BLaER1 treated with 17β-estradiol and CSF1 and Interleukin-3, amounts not matched to agents 10 nM and 100 nM (cell line): ENCODE results near the gene DOK6.

Experiments
- H3K27ac ChIP-seq, 11 experiments: shearing (Covaris generic); formaldehyde crosslinking; 2 replicates each; pipeline ENCODE4 v1.8.1; 2022
- H3K27me3 ChIP-seq, 11 experiments: shearing (Covaris generic); formaldehyde crosslinking; 2 replicates each; pipeline ENCODE4 v1.8.1; 2022
- H3K36me3 ChIP-seq, 11 experiments: shearing (Covaris generic); formaldehyde crosslinking; 2 replicates each; pipeline ENCODE4 v1.8.1; 2022
- H3K4me1 ChIP-seq, 10 experiments: shearing (Covaris generic); formaldehyde crosslinking; 2 replicates each; pipeline ENCODE4 v1.8.1; 2022
- H3K4me2 ChIP-seq, 11 experiments: shearing (Covaris generic); formaldehyde crosslinking; 2 replicates each; pipeline ENCODE4 v1.8.1; 2022
- H3K4me3 ChIP-seq, 10 experiments: shearing (Covaris generic); formaldehyde crosslinking; 2 replicates each; pipeline ENCODE4 v1.8.1; 2022
- H3K9ac ChIP-seq, 11 experiments: shearing (Covaris generic); formaldehyde crosslinking; 2 replicates each; pipeline ENCODE4 v1.8.1; 2022
- H3K9me3 ChIP-seq, 11 experiments: shearing (Covaris generic); formaldehyde crosslinking; replicated peaks in 1 of 11; 2 replicates each; pipeline ENCODE4 v1.8.1; 2022
- H4K20me1 ChIP-seq, 11 experiments: shearing (Covaris generic); formaldehyde crosslinking; 2 replicates each; pipeline ENCODE4 v1.8.1; 2022
- Cebpa-rat ChIP-seq, 11 experiments: shearing (Covaris generic); IDR thresholded peaks; 2 replicates each; pipeline ENCODE4 v1.8.1; 2022

DOK6 gene

DNA sequence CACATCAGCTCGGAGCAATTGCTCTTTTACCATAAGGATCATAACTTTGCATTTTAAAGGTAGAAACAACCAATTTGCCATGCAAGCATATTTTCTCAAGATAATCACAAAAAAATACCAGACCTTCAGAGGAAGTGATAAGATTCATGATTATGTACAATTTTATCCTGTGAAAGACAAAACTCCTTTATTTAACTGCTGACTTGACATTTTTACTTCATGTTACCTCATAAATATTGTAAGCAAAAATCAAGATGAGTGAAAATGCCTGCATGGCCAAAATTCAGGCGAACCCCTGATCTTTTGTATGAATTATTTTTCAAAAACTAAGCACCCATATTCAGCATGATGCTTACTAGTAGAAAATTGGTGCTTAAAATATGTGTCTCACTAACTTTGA, 300.6 kb downstream of the DOK6 start:
- no peak for TF ChIP-seq Cebpa-rat (IDR thresholded peaks at IDR 0.05)
- Histone ChIP-seq H3K27me3 (no peaks in the 10 kb centered on the region), H3K9ac (no peak overlapping the region), H3K27ac (no peak overlapping the region), H3K9me3 (no peaks in the 10 kb centered on the region), H4K20me1 (no peaks in the 10 kb centered on the region), H3K36me3 (no peaks in the 10 kb centered on the region), H3K4me2 (no peak overlapping the region), H3K4me1 (no peaks in the 10 kb centered on the region), H3K4me3 (no peak overlapping the region)

DNA sequence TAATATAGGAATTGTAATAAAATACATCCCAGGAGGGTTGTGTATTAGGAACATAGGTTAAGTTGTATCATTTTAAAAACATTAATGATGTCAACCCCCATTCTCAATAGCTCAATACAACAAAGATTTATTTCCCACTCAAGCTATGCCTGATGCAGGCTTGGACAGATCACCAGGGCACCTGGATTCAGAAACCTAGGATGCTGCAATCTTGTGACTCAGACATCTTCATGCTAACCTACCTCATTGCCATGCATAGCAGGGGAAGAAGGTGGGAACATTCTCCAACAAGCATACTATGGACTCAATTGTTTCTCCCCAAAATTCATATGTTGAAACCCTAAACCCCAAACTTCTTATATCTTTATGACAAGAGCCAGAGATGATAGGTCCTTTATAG, 302.8 kb downstream of the DOK6 start:
- Histone ChIP-seq H3K4me2 (no peak overlapping the region), H3K9ac (no peak overlapping the region), H3K4me1 (no peaks in the 10 kb centered on the region), H3K36me3 (no peaks in the 10 kb centered on the region), H3K27me3 (no peaks in the 10 kb centered on the region), H3K4me3 (no peak overlapping the region), H3K9me3 (no peaks in the 10 kb centered on the region), H4K20me1 (no peaks in the 10 kb centered on the region), H3K27ac (no peak overlapping the region)
- no peak for TF ChIP-seq Cebpa-rat (IDR thresholded peaks at IDR 0.05)

DNA sequence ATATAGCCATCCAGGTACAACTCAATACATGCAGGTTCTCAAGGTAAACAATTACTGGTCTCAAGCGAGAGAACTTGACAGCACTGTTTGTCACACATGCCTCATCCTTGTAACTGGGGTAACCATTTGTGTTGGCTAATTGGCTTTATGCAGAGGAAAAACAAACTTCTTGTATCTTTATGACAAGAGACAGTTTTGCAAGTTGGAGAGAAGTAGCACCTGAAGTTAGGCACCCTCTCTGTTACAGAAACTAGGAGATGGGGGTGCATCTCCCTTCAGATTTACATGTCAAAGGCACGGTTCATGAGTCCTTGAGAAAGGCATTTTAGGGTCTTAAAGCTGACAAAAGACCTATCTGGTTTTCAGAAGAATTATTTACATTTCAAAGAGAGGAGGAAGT, 305.3 kb downstream of the DOK6 start:
- H3K36me3 ChIP-seq, result no peaks in the 10 kb centered on the region
- H3K4me3 ChIP-seq, result no peak overlapping the region
- H4K20me1 ChIP-seq, result no peaks in the 10 kb centered on the region
- H3K27me3 ChIP-seq, result no peaks in the 10 kb centered on the region
- TF ChIP-seq Cebpa-rat (IDR thresholded peaks at IDR 0.05), result no peak
- H3K27ac ChIP-seq, result no peak overlapping the region
- H3K4me2 ChIP-seq, result no peak overlapping the region
- H3K9ac ChIP-seq, result no peak overlapping the region
- H3K9me3 ChIP-seq, result no peaks in the 10 kb centered on the region
- H3K4me1 ChIP-seq, result no peaks in the 10 kb centered on the region

DNA sequence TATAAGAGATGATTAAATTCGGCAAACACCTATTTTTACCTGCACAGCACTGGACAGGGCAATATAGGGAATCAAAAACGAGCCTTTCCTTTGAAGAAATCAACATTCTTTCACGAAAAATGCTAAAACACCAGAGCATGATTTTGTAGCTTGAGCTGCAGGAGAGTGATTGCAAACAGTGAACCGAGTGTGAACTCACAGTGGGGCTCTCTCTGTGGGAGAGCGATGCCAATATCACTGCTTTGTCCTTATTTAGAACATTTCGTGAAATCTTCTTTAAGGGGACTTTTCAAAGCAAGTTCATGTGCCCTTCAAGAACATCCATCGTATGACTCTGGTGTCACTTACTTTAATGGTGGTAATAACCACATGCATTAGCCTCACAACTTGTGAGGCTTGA, 308.2 kb downstream of the DOK6 start:
- no peaks in the 10 kb centered on the region for H3K27me3 ChIP-seq
- H4K20me1 ChIP-seq, result no peaks in the 10 kb centered on the region
- H3K36me3 ChIP-seq, result no peaks in the 10 kb centered on the region
- H3K9me3 ChIP-seq, result no peaks in the 10 kb centered on the region
- no peak overlapping the region for H3K4me3 ChIP-seq
- no peak overlapping the region for H3K4me2 ChIP-seq
- no peak overlapping the region for H3K27ac ChIP-seq
- no peak for TF ChIP-seq Cebpa-rat (IDR thresholded peaks at IDR 0.05)
- no peak overlapping the region for H3K9ac ChIP-seq
- no peaks in the 10 kb centered on the region for H3K4me1 ChIP-seq

DNA sequence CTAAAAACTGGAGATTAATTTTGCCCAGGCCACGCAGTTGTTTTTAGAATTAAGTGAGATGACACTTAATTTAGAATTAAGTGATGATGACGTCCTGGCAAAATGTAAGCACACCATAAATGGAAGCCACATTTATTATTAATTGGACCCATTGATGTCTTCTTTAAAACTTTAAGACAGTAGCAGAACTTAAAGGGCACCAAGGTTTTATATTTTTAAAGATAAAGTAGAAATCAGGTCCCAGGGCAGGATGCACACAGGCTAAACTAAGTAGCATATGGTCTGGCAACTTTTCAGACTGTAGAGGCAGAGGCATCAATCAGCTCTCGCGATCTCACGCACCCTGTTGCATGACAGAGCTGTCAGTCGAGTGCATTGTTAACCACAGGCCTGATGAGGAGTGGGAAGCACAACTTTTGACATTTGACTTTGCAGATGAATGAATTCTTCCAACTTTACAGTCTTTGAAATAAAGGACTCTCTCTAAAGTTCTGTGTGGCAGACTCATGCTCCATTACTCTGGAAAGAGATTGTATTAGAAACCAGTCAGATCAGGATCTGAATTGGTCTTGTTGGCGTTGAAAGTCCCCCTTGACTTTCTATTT, 314.6 kb downstream of the DOK6 start:
- no peak overlapping the region for H3K27ac ChIP-seq
- peaks cover 23 to 30% (median 27%) of the 10 kb centered on the region in 11 experiments for H3K9me3 ChIP-seq
- H3K9ac ChIP-seq, result no peak overlapping the region
- no peak for TF ChIP-seq Cebpa-rat (IDR thresholded peaks at IDR 0.05)
- H3K36me3 ChIP-seq, result no peaks in the 10 kb centered on the region
- no peaks in the 10 kb centered on the region for H3K27me3 ChIP-seq
- no peak overlapping the region for H3K4me3 ChIP-seq
- no peak overlapping the region for H3K4me2 ChIP-seq
- H3K4me1 ChIP-seq, result no peaks in the 10 kb centered on the region
- no peaks in the 10 kb centered on the region for H4K20me1 ChIP-seq

DNA sequence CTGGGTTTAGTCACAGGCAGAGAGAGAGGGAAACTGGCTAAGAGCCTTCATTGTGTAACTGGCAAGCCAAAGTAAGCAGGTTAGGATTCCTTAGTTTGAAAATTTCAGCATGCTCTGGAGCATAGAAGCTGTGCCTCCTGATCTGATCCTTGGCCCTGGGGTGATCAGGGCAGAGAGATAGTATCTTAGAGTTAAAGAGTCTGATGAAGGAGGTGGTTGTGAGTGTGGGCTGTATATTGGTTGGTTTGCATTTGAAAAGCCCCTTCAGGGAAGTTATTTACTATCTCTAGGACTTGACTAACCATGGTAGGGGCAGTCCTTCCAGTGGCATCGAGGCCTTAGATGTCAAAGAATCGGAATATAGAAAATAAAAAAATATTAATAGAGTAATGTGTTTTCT, 316.9 kb downstream of the DOK6 start:
- Histone ChIP-seq H3K4me2 (no peak overlapping the region), H3K9ac (no peak overlapping the region), H4K20me1 (no peaks in the 10 kb centered on the region), H3K36me3 (no peaks in the 10 kb centered on the region), H3K9me3 (peaks cover 23 to 30% (median 27%) of the 10 kb centered on the region in 11 experiments), H3K4me1 (no peaks in the 10 kb centered on the region), H3K4me3 (no peak overlapping the region), H3K27me3 (no peaks in the 10 kb centered on the region), H3K27ac (no peak overlapping the region)
- no peak for TF ChIP-seq Cebpa-rat (IDR thresholded peaks at IDR 0.05)

DNA sequence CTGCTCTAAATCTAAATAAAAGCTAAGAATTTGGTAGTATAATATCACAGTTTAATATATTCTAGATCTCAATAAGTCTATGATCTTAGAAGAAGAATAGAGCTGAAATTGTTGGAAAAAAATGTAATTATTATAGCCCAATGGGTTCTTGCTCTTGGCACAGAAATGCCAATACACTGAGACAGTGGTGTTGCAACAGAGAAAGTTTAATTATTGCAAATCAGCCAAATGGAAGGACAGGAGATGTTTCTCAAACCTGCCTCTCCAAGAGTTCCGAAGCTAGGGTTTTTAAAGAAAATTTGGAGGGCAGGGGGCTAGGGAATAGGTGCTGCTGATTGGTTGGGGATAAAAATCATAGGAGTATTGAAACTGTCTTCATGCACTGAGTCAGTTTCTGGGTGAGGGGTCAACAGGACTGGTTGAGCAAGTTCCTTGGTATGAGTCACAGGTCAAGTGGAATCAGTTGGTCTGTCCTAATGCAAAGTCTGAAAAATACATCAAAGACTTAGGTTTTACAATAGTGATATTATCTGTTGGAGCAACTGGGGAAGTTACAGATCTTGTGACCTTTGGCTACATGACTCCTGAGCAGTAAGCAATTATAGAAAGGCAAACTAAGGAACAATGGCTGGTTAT, 318.3 kb downstream of the DOK6 start:
- Histone ChIP-seq H3K9me3 (peaks cover 23 to 30% (median 27%) of the 10 kb centered on the region in 11 experiments), H3K27ac (no peak overlapping the region), H3K4me3 (no peak overlapping the region), H4K20me1 (no peaks in the 10 kb centered on the region), H3K9ac (no peak overlapping the region), H3K36me3 (no peaks in the 10 kb centered on the region), H3K4me2 (no peak overlapping the region), H3K27me3 (no peaks in the 10 kb centered on the region), H3K4me1 (no peaks in the 10 kb centered on the region)
- TF ChIP-seq Cebpa-rat (IDR thresholded peaks at IDR 0.05), result no peak

DNA sequence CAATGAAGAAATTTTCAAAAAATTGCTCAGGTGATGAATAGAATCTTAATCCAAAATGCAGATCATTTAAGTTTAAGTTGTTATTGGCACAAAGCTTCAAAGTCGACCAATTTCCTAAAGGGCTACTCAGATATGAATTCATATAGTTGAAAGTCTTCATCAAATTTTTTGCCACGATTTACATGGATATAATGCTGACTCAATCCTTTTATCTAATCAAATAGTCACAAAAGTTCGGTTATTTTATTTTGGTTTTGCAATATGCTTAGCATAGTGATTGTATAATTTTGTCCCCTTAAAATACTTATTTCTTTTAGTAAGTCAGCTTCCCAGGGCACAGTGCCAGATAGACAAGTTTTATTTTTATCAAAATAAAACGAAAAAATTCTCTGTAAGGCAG, 319.7 kb downstream of the DOK6 start:
- Histone ChIP-seq H3K9me3 (peaks cover 23 to 30% (median 27%) of the 10 kb centered on the region in 11 experiments), H3K36me3 (no peaks in the 10 kb centered on the region), H3K9ac (no peak overlapping the region), H3K4me3 (no peak overlapping the region), H3K27ac (no peak overlapping the region), H3K4me1 (no peaks in the 10 kb centered on the region), H3K27me3 (no peaks in the 10 kb centered on the region), H4K20me1 (no peaks in the 10 kb centered on the region), H3K4me2 (no peak overlapping the region)
- TF ChIP-seq Cebpa-rat (IDR thresholded peaks at IDR 0.05), result no peak

DNA sequence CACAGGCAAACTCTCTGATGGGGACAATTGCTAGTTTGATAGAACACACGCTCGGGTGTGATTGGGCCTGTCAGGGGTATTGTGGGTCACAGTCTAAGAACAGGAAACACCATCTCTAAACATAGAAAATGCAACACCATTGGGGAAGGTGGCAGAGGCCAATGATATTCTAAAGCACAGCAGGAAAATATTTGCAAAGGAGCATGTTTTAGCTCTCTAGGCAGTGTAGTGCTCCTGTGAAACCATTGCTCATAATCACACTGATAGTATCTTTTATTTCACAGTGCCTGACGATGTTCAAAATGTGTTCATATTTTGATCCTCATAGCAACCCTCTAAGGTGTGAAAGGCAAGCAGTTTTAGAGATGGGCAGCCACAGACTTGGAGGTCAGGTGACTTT, 322.7 kb downstream of the DOK6 start:
- no peaks in the 10 kb centered on the region for H3K4me1 ChIP-seq
- H3K9me3 ChIP-seq, result peaks cover 14 to 19% (median 17%) of the 10 kb centered on the region in 11 experiments
- no peak overlapping the region for H3K27ac ChIP-seq
- H3K9ac ChIP-seq, result no peak overlapping the region
- H3K36me3 ChIP-seq, result no peaks in the 10 kb centered on the region
- H3K4me2 ChIP-seq, result no peak overlapping the region
- no peak for TF ChIP-seq Cebpa-rat (IDR thresholded peaks at IDR 0.05)
- no peaks in the 10 kb centered on the region for H3K27me3 ChIP-seq
- no peak overlapping the region for H3K4me3 ChIP-seq
- H4K20me1 ChIP-seq, result no peaks in the 10 kb centered on the region

DNA sequence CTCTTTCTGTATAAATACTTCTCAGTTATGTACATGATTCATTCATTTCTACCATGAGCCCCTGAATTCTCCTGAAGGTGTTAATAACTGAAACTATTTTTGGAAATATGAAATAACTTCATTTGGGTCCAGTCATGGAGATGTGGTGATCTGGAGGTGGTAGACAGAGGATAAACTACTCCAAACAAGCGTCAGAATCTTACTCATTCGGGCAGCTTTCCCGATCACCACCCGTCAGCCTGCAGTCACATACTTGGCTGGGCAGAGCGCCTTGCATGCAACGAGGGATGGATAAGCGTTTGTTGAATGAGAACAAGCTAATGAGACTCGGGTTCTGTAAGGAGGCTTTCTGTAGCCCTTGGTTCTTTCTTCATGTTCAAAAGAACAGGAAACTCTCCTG, 324.3 kb downstream of the DOK6 start:
- H3K4me1 ChIP-seq, result no peaks in the 10 kb centered on the region
- no peaks in the 10 kb centered on the region for H3K36me3 ChIP-seq
- no peaks in the 10 kb centered on the region for H4K20me1 ChIP-seq
- no peaks in the 10 kb centered on the region for H3K27me3 ChIP-seq
- no peak overlapping the region for H3K4me3 ChIP-seq
- H3K4me2 ChIP-seq, result no peak overlapping the region
- H3K27ac ChIP-seq, result no peak overlapping the region
- H3K9me3 ChIP-seq, result peaks cover 0 to 3% (median 1%) of the 10 kb centered on the region in 11 experiments; a peak in 13 of 22 replicates
- H3K9ac ChIP-seq, result no peak overlapping the region
- TF ChIP-seq Cebpa-rat (IDR thresholded peaks at IDR 0.05), result no peak
